ENCODE results near the gene ANKIB1.
"Not testable (repeated sequence)": the region's sequence is repeated elsewhere in the genome, so short reads cannot be mapped to it uniquely, and the experiment has no call there.

Gene ANKIB1, protein sequence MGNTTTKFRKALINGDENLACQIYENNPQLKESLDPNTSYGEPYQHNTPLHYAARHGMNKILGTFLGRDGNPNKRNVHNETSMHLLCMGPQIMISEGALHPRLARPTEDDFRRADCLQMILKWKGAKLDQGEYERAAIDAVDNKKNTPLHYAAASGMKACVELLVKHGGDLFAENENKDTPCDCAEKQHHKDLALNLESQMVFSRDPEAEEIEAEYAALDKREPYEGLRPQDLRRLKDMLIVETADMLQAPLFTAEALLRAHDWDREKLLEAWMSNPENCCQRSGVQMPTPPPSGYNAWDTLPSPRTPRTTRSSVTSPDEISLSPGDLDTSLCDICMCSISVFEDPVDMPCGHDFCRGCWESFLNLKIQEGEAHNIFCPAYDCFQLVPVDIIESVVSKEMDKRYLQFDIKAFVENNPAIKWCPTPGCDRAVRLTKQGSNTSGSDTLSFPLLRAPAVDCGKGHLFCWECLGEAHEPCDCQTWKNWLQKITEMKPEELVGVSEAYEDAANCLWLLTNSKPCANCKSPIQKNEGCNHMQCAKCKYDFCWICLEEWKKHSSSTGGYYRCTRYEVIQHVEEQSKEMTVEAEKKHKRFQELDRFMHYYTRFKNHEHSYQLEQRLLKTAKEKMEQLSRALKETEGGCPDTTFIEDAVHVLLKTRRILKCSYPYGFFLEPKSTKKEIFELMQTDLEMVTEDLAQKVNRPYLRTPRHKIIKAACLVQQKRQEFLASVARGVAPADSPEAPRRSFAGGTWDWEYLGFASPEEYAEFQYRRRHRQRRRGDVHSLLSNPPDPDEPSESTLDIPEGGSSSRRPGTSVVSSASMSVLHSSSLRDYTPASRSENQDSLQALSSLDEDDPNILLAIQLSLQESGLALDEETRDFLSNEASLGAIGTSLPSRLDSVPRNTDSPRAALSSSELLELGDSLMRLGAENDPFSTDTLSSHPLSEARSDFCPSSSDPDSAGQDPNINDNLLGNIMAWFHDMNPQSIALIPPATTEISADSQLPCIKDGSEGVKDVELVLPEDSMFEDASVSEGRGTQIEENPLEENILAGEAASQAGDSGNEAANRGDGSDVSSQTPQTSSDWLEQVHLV

DNA sequence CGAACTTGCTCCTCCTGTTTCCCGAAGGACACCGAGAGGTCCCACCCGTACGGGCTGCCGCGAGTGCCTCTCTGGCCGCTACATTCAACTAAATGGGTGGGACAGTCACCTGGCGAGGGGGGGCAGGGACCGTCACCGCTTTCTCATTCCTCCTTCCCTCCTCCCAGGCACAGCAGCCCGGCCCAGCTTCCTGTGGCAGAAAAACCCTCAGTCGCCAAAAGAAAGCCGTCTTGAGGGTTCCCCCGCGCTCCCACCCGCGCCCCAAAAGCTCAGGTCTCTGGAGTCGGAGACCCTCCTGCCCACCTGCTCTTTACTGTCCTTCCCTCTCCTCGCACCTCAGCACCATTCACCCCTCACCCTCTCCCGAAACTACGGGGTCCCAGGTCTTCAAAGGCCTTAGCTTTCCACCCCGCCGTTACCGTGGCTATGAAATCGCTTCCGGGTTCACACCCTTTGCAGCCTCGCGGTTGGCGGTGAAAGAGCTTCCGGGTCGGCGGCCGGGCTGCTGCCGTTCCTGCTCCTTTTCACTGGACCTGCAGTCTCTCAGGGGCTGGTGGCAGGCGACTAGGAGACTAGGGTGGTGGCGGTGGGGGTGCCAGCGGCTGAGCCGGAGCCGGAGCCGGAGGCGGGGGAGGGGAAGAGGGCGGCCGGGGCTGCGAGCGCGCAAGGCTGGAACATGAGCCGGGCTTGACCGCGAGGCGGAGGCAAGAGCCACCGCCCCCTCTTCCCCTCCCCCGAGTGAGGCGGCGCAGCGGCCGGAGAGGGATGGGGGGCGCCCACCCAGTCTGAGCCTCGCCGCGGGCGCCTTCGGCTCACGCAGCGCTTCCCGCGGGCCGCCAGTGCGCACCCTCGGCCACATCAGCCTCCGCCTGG is at the start of gene ANKIB1, which contains the start of gene KRIT1:
Gene ANKIB1, plus strand, starts transcription at position 488 of the 873 bp plus-strand sequence. CDS start 49,005 bp downstream, outside the sequence.
Gene KRIT1, minus strand, starts transcription at position 428 of the 873 bp plus-strand sequence. CDS start 3,779 bp downstream, outside the sequence.
- DNase-seq = peak; percentile 68

- DNase-seq = no peak
Measured at GRCh38 chr7:92200791-92201190, 45.0 kb upstream of the ANKIB1 start.

DNA sequence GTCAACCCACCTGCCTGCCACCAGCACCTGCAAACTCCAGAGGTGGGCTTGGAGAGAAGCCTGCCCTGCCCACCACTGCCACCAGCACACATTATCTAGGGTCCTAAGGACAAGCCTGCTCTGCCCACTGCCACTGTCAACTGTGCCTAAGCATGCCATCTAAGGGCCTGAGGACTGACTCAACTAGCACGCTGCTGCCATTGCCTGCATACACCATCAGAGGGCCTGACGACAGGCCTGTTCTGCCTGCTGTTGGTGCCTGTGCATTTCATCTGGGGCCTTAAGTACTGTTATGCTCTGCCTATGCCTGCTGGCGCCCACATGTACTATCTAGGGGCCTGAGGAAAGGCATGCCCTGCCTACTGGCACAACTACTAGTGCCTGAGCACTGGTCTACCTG is 39.8 kb upstream of the ANKIB1 start:
- no peak for DNase-seq

GRCh38 chr7:92206672-92207071 is 39.1 kb upstream of the ANKIB1 start:
- no peak for DNase-seq

DNA sequence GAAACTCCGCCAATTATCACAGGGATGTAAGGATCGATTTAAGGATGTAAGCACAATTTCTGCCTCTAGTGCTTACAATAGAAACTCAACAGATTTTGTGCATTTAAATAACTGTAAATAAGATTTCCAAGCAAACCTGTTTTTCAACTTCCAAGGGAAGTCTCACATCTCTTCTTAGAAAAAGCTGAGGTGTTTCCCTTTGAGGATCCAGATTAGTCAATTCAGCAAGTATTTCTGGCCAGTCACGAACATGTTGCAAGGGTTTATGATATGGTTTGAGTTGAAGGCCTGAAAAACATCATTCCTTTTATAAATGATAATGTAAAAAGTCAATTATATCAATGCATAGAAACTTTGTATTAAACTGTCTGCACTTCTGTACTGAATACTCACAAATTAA is 24.0 kb upstream of the ANKIB1 start:
- DNase-seq = no peak

GRCh38 chr7:92226981-92227380 is 18.8 kb upstream of the ANKIB1 start:
- DNase-seq = no peak

DNA sequence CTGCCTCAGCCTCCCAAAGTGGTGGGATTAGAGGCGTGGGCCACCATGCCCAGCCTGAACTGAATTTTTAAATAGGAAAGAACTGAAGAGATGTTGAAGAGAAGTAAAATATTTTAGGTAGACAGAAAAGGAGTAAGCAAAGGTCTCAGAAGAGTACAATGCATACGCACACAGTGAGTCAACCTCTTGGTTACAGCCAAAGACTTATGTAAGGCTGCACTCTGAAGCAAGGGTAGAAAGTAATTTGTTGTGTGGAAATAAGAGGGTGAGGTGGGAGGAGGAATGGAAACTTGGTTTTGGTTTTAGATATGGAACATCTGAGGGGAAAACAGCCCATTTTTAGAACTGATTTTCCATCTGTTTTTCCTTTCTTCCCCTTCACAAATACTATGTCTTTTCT is 17.7 kb upstream of the ANKIB1 start:
- DNase-seq = no peak

DNA sequence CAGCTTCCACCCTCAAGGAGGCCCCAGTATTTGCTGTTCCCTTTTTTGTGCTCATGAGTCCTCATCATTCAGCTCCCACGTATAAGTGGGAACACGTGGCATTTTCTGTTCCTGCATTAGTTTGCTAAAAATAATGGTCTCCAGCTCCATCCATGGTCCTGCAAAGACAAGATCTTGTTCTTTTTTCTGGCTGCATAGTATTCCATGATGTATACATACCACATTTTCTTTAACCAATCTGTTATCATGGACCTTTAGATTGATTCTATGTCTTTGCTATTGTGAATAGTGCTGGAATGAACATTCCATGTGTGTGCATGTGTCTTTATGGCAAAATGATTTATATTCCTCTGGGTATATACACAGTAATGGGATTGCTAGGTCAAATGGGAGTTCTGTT is 17.0 kb upstream of the ANKIB1 start:
- DNase-seq = no peak

- no peak for DNase-seq
Measured at GRCh38 chr7:92230547-92230946, 15.2 kb upstream of the ANKIB1 start.

GRCh38 chr7:92242972-92243371 is 2.8 kb upstream of the ANKIB1 start:
- DNase-seq = no peak

DNA sequence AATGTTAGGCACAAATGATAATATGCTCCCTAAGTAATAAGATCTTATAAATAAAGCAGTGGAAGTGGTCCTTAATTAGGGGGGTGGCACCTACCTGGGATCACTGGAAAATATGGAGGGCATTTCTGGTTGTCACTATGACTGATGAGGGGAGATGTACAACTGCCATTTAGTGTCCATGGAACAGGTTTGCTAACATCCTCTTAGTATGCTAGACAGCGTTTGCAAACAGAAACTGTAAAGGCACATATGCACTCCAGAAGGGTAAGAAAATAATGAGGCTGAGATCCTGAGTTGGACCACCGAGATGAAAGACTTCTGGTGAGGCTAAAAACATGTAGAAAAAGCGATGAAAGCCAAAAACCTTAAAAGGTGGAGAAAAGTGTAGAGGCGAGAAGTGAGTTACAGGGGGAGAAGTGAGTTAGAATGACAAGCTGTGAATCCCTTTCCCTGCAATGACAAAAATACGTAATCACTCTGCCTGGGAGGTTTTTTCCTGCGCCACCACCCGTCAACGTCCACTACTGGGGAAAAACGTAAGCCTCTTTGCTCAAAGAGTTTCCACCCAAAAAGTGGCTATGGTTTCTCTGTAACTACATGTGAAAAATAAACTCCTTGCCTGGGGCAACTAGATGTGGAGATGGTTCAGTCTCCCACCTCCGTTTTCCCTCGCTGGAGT is 827 bp upstream of the ANKIB1 start:
- no peak for DNase-seq

DNA sequence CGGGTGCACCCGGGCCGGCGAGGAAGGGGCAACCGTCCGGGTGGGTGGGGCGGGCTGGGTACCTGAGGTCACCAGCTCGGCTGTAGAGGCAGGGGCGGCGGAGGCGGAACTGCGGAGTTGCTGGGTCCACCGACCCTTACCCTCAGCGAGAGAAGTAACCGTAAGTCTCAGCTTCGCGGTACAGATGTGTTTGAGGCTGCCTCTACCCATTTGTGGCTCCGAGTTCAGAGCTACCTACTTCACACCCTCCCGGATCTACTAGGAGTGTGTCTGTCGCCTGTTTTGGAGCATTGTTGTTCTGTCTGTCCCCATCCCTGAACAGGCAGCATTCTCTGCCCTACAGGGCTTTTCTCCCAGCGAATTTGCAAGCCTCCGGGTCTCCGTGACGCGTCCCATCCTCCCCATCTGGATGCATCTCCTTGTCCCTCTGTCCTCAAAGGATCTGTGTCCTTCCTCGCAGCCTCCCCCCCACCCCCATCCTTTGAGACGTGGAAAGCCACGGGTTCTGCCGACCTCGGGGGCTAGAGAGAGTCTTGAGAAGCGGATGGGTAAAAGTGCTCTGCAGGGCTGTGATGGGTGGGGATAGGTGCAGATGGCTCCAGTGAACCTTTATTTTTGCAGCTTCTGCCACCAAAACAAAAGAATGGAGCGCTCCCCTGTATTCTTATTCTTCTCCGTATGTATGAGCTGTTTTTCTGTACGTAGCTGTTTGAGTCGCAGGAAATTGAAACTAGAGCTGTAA is 757 bp downstream of the ANKIB1 start:
- no peak for DNase-seq

GRCh38 chr7:92250603-92251002 is 4.8 kb downstream of the ANKIB1 start:
- DNase-seq = no peak

DNA sequence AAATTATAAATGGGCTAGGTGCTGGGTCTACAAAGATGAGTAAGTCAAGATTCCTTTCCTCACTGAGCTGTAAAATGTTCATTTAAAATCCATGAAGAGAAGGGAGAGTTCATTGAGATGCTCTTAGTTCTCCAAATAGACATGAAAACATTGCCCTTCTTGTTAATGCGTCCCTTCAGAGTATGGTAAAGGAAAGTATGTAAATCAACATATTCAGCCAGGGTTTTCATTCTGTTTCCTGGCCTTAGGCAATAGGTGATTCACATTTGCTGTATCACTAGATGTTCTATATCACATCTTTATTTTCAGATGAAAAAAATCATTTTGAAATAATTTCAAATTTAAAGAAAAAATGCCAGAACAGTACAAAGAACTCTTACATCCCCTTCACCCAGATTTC is 5.4 kb downstream of the ANKIB1 start:
- no peak for DNase-seq

- no peak for DNase-seq
Measured at GRCh38 chr7:92253251-92253650, 7.5 kb downstream of the ANKIB1 start.

- not testable (repeated sequence) for DNase-seq
Measured at GRCh38 chr7:92254800-92255199, 9.0 kb downstream of the ANKIB1 start.

DNA sequence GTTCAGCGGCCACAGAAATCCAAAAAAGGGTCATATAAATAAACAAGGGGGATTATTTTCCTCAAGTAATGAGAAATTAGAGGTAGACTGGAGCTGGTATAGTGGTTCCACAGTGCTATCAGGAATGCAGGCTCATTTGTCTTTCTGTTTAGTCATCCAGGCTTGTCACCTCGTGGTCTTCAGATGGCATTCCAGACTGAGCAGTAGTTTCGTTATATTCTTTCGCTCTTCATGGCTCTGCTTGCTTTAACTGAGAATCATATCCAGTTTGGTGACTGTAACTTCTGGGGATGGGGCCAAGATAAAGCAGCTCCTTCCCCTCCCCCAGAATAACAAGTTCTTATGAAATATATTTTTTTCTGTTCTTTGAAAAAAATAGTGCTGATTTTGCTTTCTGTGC is 9.5 kb downstream of the ANKIB1 start:
- no peak for DNase-seq

GRCh38 chr7:92259062-92259461 is 13.3 kb downstream of the ANKIB1 start:
- DNase-seq = no peak

GRCh38 chr7:92259610-92260247 is 14.0 kb downstream of the ANKIB1 start:
- DNase-seq = no peak

DNA sequence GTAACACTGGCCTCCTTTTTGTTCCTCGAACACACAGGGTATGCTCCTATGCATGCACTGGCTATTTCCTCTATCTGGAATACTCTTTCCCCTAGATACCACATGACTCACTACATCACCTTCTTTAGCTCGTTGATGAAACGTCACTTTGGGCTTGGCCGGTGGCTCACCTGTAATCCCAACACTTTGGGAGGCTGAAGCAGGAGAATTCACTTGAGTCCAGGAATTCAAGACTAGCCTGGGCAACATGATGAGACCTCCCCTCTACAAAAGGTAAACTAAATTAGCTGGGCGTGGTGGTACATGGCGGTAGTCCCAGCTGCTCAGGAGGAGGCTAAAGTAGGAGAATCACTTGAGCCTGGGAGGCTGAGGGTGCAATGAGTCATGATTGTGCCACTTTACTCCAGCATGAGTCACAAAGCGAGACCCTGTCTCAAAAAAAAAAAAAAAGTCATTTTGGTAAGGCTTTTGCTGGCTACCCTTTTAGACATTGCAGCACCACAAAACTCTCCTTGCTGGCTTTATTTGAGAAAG is 14.5 kb downstream of the ANKIB1 start:
- no peak for DNase-seq

Data from DMS153 (cell line).